ENCODE measurements around the gene PXT1. TPM values are rescaled to one million over a fixed set of nuclear protein-coding genes. Genes with fewer than 3 reads are reported as not detected.
"Not testable (repeated sequence)": the region's sequence is repeated elsewhere in the genome, so short reads cannot be mapped to it uniquely, and the experiment has no call there.

PXT1 gene, protein sequence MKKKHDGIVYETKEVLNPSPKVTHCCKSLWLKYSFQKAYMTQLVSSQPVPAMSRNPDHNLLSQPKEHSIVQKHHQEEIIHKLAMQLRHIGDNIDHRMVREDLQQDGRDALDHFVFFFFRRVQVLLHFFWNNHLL
- under 1 TPM; 0.05 to 0.87 (median 0.30) TPM for total RNA-seq

DNA sequence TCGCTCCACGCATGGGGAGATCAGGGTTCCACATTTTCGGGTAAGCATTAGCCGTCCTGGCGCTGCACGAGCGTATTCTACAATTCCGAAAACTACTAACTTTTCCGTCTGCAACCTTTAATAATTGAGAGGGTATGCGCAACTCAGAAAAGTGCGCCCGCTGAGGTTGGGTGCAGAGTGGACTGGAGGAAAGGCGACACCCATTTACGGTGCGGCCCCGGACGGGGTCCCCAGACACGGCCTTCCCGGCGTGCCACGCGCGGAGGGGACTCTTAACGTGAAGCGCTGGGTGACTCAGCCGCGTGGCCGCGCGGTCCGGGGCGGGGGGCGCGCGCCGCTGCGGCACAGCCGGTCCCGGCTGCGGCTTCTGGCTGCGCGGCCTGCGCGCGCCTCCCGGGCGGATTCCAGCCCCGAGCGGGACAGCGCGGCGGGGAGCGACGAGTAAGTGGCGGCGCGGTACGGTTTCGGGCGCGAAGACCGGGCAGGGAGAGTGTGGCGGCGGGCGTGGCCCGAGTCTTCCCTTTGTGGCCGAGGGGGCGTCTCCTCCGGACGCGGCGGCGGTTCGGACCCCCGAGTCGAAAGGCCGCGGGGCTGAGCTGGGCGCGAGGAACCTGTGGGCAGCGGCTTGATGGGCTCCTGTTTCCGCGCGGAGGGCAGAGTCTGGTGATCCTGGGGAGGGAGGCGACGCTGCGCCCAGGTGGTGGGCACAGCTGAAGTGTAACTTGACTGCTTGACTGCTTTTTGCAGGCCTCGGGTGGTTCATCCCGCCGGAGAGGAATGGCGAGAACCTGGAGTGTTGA is at the start of gene PXT1, which contains the start of gene KCTD20:
PXT1 (minus strand) TSS at position 184 of the 800 bp plus-strand sequence. CDS start 16,772 bp downstream, outside the sequence.
KCTD20 (plus strand) TSS at position 330 of the 800 bp plus-strand sequence. CDS start 27,098 bp downstream, outside the sequence.
- H3K4me1 ChIP-seq (replicated peaks in 1 of 2) = peaks cover 22 to 25% of the 10 kb centered on the region in 2 donors
- in situ Hi-C loops (cut with MboI; ENCODE audit: low pct_unique_long_range_greater_than_20kb in 2 of 9, low sequenced_read_pairs in 9 of 9, unreplicated experiment in 9 of 9) = no loop called here
- WGBS, 10 experiments = 0 to 20% (median 3%) methylated on average over 2 to 55 of the region's 91 CpGs; no CpG with 5 or more reads in 3 of the 10 experiments
- peak within 1 kb of the TSS; percentile 85 to 91 for H3K27ac ChIP-seq
- peak within 1 kb of the TSS; percentile 69 to 95 (median 84) for H3K4me3 ChIP-seq
- peak; percentile 73 to 89 (median 83) for ATAC-seq (replicated peaks in 6 of 8)

DNA sequence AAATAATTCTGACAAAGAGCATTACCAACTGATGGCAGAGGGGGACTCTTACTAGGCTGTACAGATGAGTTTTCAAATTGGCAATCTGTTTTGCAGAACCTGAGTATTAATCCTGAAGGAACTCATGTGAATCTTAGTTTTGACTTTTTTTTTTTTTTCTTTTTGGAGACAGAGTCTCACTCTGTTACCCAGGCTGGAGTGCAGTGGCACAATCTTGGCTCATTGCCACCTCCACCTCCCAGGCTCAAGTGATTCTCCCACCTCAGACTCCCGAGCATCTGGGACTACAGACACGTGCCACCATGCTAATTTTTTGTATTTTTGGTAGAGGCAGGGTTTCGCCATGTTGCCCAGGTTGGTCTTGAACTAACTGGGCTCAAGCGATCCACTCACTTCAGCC is 49.4 kb upstream of the PXT1 start:
- 90 to 100% (median 96%) methylated on average over 1 to 4 of the region's 4 CpGs; no CpG with 5 or more reads in 5 of the 10 experiments for WGBS, 10 experiments
- H3K4me3 ChIP-seq = no peak overlapping the region
- H3K4me1 ChIP-seq (replicated peaks in 1 of 2) = peaks cover 3 to 25% of the 10 kb centered on the region in 2 donors
- no peak for ATAC-seq (replicated peaks in 6 of 8)
- no peak overlapping the region for H3K27ac ChIP-seq
- in situ Hi-C loops (cut with MboI; ENCODE audit: low pct_unique_long_range_greater_than_20kb in 2 of 9, low sequenced_read_pairs in 9 of 9, unreplicated experiment in 9 of 9) = no loop called here

DNA sequence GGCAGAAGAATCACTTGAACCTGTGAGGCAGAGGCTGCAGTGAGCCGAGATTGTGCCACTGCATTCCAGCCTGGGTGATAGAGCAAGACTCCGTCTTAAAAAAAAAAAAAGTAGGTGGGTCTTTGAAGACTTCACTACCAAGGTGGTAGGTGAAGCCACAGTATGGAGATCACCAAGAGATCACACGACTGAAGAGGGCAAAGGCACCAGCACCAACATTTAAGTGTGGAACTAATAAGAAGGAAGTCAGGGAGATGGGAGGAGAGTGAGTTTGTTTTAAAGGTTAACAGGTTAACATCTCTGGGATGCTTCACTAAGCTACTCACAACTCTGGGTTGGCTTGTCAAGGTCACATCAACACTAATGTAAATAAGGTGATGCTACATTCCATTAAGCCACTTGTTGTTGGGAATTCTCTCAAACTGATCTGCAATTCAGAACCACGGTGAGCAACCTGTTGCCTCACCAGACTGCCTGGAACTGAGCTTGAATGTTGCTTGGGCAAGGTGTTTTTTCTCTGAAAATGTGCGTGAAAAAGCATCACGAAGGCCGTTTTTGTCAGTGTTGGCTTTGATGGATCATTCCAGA is 48.8 kb upstream of the PXT1 start:
- no peak overlapping the region for H3K27ac ChIP-seq
- in situ Hi-C loops (cut with MboI; ENCODE audit: low pct_unique_long_range_greater_than_20kb in 2 of 9, low sequenced_read_pairs in 9 of 9, unreplicated experiment in 9 of 9) = no loop called here
- peaks cover 3 to 25% of the 10 kb centered on the region in 2 donors for H3K4me1 ChIP-seq (replicated peaks in 1 of 2)
- H3K4me3 ChIP-seq = no peak overlapping the region
- peak in 1 of 8 experiments; percentile 25 for ATAC-seq (replicated peaks in 6 of 8)
- WGBS, 10 experiments = 34 to 100% (median 91%) methylated on average over 1 to 5 of the region's 7 CpGs; no CpG with 5 or more reads in 2 of the 10 experiments

DNA sequence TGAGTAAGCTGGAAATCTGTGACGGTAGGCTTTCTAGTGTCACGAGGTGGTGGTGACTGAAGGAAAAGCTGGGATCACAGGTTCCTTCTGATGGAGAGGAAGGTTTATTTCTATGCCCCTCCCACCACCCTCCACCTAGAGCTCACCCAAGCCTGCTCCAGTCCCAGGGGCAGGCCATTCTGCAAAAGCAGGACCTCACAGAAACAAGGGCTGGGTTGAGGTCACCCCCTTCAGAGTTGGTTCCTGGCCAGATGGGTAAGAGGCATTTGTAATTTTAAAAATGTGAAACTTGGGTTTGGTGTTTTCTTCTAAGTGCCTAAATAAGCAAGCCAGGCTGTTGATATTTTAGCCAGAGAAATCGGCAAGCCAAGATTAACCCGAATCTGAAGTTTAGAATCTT is 46.8 kb upstream of the PXT1 start:
- H3K27ac ChIP-seq = no peak overlapping the region
- in situ Hi-C loops (cut with MboI; ENCODE audit: low pct_unique_long_range_greater_than_20kb in 2 of 9, low sequenced_read_pairs in 9 of 9, unreplicated experiment in 9 of 9) = no loop called here
- peaks cover 2 to 24% of the 10 kb centered on the region in 2 donors for H3K4me1 ChIP-seq (replicated peaks in 1 of 2)
- ATAC-seq (replicated peaks in 6 of 8) = no peak
- H3K4me3 ChIP-seq = no peak overlapping the region
- 62 to 100% (median 97%) methylated on average over 1 to 4 of the region's 4 CpGs; no CpG with 5 or more reads in 2 of the 10 experiments for WGBS, 10 experiments

DNA sequence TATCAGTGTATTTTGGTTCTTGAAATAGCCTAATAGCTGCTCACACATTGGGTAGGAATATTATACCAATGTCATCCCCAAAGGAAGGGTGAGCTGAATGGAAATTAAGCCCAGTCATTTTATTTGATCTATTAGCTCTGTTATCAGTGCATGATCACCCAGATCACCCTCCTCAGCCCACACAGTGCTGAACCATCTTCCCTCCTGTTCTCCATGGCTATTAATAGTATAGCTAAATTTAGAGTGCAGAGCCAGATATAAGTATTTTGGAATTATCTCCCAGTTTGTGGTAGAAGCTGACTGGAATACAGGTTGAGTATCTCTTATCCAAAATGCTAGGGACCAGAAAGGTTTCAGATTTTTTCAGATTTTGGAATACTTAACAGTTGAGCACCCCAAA is 45.6 kb upstream of the PXT1 start:
- H3K27ac ChIP-seq = no peak overlapping the region
- in situ Hi-C loops (cut with MboI; ENCODE audit: low pct_unique_long_range_greater_than_20kb in 2 of 9, low sequenced_read_pairs in 9 of 9, unreplicated experiment in 9 of 9) = no loop called here
- no peak for ATAC-seq (replicated peaks in 6 of 8)
- peaks cover 0 to 13% of the 10 kb centered on the region in 2 donors for H3K4me1 ChIP-seq (replicated peaks in 1 of 2)
- H3K4me3 ChIP-seq = no peak overlapping the region

DNA sequence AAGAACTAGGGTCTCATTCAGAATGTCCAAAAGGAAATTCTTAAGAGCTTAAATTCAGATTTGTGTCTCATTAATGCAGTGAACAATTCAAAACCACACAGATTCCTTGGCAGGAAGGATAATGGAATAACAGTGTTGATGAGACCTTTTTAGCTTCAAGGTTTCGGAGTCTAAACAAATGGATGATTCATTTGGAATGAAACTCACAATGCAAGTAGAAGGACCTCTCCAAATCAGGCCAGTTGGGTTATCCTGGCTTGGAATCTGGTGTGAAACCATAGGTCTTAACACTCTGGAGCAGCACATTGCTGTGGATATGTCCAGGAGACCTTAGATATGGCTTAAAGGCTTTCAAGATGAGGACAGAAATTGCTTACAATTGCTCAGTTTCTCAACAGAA is 45.0 kb upstream of the PXT1 start:
- in situ Hi-C loops (cut with MboI; ENCODE audit: low pct_unique_long_range_greater_than_20kb in 2 of 9, low sequenced_read_pairs in 9 of 9, unreplicated experiment in 9 of 9) = no loop called here
- peaks cover 0 to 8% of the 10 kb centered on the region in 2 donors for H3K4me1 ChIP-seq (replicated peaks in 1 of 2)
- ATAC-seq (replicated peaks in 6 of 8) = no peak
- H3K4me3 ChIP-seq = no peak overlapping the region
- 80 to 100% (median 100%) methylated on average over 1 of the region's 1 CpG; no CpG with 5 or more reads in 5 of the 10 experiments for WGBS, 10 experiments
- H3K27ac ChIP-seq = no peak overlapping the region

DNA sequence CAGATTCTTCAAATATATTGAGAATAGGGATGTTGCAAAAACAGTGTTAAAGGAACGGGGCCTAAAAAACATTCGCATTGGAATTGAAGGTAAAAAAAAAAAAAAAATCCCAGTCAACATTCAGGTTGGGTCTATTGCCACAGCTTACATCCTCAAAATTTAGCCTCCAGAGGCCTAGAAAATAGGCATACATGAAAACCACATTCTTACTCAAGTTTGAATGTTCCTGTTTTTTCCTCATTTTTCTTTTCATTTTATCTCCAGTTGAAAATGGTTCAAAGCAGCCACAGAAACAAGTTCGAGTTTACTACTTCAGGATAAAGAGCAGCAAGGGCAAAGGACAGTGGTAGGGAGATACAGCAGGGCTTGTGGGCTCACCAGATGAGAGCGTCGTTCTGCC is 42.1 kb upstream of the PXT1 start:
- in situ Hi-C loops (cut with MboI; ENCODE audit: low pct_unique_long_range_greater_than_20kb in 2 of 9, low sequenced_read_pairs in 9 of 9, unreplicated experiment in 9 of 9) = no loop called here
- no peak overlapping the region for H3K27ac ChIP-seq
- H3K4me1 ChIP-seq (replicated peaks in 1 of 2) = no peaks in the 10 kb centered on the region
- WGBS, 10 experiments = 90 to 100% (median 96%) methylated on average over 2 to 5 of the region's 5 CpGs
- ATAC-seq (replicated peaks in 6 of 8) = no peak
- no peak overlapping the region for H3K4me3 ChIP-seq

DNA sequence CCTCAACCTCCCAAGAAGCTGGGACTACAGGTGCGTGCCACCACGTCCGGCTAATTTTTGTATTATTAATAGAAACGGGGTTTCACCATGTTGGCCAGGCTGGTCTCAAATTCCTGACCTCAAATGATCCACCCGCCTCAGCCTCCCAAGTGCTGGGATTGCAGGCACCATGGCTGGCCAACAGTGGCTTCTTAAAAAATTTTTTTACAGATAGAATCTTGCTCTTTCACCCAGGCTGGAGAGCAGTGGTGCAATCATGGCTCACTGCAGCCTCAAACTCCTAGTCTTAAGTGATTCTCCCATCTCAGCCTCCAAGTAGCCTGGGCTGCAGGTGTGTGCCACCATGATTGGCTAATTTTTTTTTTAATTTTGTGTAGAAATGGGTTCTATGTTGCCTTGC is 40.7 kb upstream of the PXT1 start:
- ATAC-seq (replicated peaks in 6 of 8); in situ Hi-C loops (cut with MboI; ENCODE audit: low pct_unique_long_range_greater_than_20kb in 2 of 9, low sequenced_read_pairs in 9 of 9, unreplicated experiment in 9 of 9): not testable (repeated sequence)
- WGBS, 10 experiments = 77 to 100% (median 96%) methylated on average over 1 to 4 of the region's 5 CpGs; no CpG with 5 or more reads in 1 of the 10 experiments

DNA sequence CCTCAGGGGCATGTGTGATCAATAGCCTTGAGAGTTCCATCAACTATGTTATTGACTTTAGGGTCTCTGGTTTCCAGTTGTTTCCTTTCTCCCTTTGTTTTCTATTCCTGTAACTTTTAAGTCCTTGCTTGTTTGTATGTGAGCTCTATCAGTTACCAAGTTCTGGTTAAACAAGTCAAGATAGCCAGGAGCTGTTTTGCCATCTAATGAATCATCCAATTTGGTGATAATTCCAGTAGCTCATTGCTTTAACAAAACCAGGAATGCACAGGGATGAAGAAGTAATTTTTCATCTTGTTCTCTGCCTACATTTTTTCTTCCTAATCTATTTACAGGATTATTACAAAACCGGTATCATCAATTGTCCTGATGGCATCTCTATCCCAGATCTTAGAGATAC is 36.6 kb upstream of the PXT1 start:
- 93 to 100% (median 100%) methylated on average over 1 of the region's 1 CpG; no CpG with 5 or more reads in 1 of the 10 experiments for WGBS, 10 experiments
- Histone ChIP-seq H3K4me3 (no peak overlapping the region), H3K4me1 (replicated peaks in 1 of 2) (no peaks in the 10 kb centered on the region), H3K27ac (no peak overlapping the region)
- no peak for ATAC-seq (replicated peaks in 6 of 8)
- in situ Hi-C loops (cut with MboI; ENCODE audit: low pct_unique_long_range_greater_than_20kb in 2 of 9, low sequenced_read_pairs in 9 of 9, unreplicated experiment in 9 of 9) = no loop called here

More for the DNA sequence above, 40.7 kb upstream of the PXT1 start:
- H3K27ac ChIP-seq; H3K4me3 ChIP-seq; H3K4me1 ChIP-seq (replicated peaks in 1 of 2): not testable (repeated sequence)

DNA sequence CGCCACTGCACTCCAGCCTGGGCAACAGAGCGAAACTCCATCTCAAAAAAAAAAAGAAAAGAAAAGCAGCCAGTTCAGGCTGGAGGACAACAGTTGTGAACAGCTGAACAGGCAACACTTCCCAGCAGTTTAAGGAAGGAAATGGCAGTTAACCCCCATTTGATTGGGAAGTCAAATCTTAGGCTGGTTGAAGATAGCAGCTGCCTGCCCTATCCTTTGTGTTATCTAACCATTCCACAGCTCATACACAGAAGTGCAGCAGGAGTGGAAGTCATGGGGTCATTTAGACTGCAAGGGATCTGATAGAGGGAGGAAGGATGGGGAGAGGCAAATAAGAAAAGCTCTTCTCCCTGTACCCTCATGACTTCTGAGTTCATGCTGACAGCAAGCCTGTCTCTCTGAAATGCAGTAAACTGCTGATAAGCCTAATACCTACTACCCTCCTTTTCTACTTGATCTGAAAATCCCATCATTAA is 35.4 kb upstream of the PXT1 start:
- 100% methylated on average over 1 to 2 of the region's 2 CpGs; no CpG with 5 or more reads in 8 of the 10 experiments for whole genome bisulfite sequencing, 10 experiments
- no peak for ATAC-seq (replicated peaks in 6 of 8)
- in situ Hi-C loops (cut with MboI; ENCODE audit: low pct_unique_long_range_greater_than_20kb in 2 of 9, low sequenced_read_pairs in 9 of 9, unreplicated experiment in 9 of 9) = no loop called here

DNA sequence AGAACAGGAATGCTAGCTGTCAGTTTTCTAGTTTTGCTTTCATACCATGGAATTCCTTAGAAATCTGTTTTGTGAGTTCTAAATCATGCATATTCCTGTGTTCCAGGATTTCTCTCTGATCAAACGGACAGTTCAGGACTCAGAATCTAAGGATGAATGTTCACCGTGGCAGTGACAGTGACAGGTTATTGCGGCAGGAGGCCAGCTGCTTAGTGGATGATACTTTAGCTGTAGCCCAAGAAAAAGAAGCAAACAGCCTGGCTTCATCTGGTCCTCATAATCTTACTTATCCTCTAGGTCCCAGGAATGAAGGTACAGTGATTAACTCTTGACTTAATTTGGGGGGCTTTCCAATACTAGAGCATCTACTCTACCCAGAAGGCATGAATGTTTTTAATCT is 27.3 kb upstream of the PXT1 start:
- 72 to 100% (median 94%) methylated on average over 1 to 3 of the region's 3 CpGs for WGBS, 10 experiments

More for the DNA sequence above, 35.4 kb upstream of the PXT1 start:
- no peaks in the 10 kb centered on the region for H3K4me1 ChIP-seq (replicated peaks in 1 of 2)
- H3K4me3 ChIP-seq = no peak overlapping the region
- no peak overlapping the region for H3K27ac ChIP-seq

DNA sequence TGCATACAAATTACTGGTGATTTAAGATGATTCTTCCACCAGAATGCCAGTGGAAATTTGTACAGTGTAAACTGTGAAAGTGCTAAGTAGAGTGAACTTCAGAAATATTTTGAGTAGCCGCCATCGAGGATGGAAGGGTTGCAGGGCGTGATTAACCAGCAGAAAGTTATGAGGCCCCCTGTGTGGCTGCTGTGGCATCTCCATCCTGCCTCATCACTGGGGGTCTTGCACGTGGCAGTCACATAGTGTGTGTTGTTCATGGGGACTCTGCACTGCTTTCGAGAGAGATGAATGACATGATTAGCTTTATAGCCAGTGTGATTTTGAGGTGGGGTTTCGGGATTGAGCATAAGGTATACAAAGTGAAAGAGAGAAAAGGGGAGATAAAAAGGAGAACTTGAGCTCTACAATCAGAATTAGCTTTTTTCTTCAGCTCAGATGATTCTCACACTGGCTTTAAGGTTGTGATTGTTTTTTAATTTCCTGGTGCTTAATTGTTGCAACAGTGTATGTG is 26.6 kb upstream of the PXT1 start:
- WGBS, 10 experiments = 33 to 95% (median 74%) methylated on average over 1 to 6 of the region's 6 CpGs; no CpG with 5 or more reads in 2 of the 10 experiments
- Histone ChIP-seq H3K4me1 (replicated peaks in 1 of 2) (no peaks in the 10 kb centered on the region), H3K4me3 (no peak overlapping the region), H3K27ac (no peak overlapping the region)
- in situ Hi-C loops (cut with MboI; ENCODE audit: low pct_unique_long_range_greater_than_20kb in 2 of 9, low sequenced_read_pairs in 9 of 9, unreplicated experiment in 9 of 9) = no loop called here
- peak in 1 of 8 experiments; percentile 88 for ATAC-seq (replicated peaks in 6 of 8)

More for the DNA sequence above, 27.3 kb upstream of the PXT1 start:
- ATAC-seq (replicated peaks in 6 of 8) = no peak
- no peak overlapping the region for H3K27ac ChIP-seq
- no peaks in the 10 kb centered on the region for H3K4me1 ChIP-seq (replicated peaks in 1 of 2)
- in situ Hi-C loops (cut with MboI; ENCODE audit: low pct_unique_long_range_greater_than_20kb in 2 of 9, low sequenced_read_pairs in 9 of 9, unreplicated experiment in 9 of 9) = no loop called here
- H3K4me3 ChIP-seq = no peak overlapping the region

DNA sequence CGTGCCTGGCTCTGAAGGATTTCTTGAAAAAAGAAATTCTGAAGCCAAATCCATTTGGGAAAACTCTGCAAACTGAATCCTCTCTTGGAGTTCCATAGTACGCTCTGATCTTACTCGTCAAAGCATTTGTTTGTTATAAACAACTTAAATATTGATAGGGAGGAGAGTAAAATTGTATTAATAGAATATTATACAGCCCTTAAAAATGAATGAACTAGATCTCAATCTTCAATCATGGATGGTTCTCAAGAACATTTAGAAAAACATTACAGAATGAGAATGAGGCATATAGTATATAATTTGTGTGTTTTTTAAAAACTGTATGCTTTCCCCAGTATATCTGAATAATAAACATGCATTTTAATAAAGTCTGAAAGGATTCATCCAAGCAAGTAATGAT is 25.0 kb upstream of the PXT1 start:
- in situ Hi-C loops (cut with MboI; ENCODE audit: low pct_unique_long_range_greater_than_20kb in 2 of 9, low sequenced_read_pairs in 9 of 9, unreplicated experiment in 9 of 9) = no loop called here
- no peak for ATAC-seq (replicated peaks in 6 of 8)
- no peak overlapping the region for H3K4me3 ChIP-seq
- WGBS, 10 experiments = 80 to 100% (median 100%) methylated on average over 1 to 3 of the region's 3 CpGs; no CpG with 5 or more reads in 1 of the 10 experiments
- no peak overlapping the region for H3K27ac ChIP-seq
- no peaks in the 10 kb centered on the region for H3K4me1 ChIP-seq (replicated peaks in 1 of 2)
